ENCODE measurements around the gene HACD1.

The HACD1 gene, protein sequence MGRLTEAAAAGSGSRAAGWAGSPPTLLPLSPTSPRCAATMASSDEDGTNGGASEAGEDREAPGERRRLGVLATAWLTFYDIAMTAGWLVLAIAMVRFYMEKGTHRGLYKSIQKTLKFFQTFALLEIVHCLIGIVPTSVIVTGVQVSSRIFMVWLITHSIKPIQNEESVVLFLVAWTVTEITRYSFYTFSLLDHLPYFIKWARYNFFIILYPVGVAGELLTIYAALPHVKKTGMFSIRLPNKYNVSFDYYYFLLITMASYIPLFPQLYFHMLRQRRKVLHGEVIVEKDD

DNA sequence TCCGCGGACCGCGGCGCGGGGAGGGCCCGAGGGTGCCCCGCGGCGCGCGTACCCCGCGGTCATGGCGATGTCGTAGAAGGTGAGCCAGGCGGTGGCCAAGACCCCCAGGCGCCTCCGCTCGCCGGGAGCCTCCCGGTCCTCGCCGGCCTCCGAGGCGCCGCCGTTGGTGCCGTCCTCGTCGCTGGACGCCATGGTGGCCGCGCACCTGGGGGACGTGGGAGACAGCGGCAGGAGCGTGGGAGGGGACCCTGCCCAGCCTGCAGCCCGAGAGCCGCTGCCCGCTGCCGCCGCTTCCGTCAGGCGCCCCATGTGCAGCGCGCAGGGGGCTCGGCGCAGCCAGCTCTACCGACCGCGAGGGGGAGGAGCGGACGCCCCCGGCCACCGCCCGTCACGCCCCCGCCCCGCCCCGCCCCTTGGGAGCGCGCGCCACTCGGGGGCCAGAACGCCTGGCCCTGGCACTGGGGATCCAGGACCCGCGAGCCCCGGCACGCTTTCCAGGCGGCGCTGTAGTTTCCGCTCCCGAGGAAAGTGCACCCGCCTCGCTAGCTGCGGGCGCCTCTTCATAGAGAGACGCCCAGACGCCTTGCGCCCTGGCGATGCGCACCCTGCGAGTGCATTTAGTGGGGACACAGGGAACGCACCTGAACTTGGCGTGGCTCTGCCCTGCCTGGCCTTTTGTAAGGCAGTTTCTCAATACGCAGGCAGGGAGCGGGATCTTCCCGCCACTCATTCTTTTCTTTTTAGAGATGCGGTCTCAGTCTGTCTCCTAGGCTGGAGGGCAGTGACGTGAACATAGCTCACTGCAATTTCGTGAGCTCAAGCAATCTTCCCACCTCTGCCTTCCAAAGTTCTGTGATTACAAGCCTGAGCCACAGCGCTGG lies at the start of gene HACD1:
Gene HACD1 (minus strand): TSS at position 344 of the 881 bp plus-strand sequence. CDS start 35 bp downstream, at position 309.
- Histone ChIP-seq H3K27me3 (ENCODE audit: insufficient read depth, low read length, poor library complexity, severe bottlenecking) (no peaks in the 10 kb centered on the region), H3K9me3 (ENCODE audit: insufficient read depth, low read depth, low read length) (no peaks in the 10 kb centered on the region), H4K20me1 (ENCODE audit: insufficient read depth, low read length, poor library complexity, severe bottlenecking) (peaks cover 4% of the 10 kb centered on the region), H3K4me2 (ENCODE audit: low read depth, low read length, poor library complexity, severe bottlenecking) (peak within 1 kb of the TSS; percentile 100), H2AFZ (ENCODE audit: low read length) (peak within 1 kb of the TSS; percentile 99), H3K79me2 (ENCODE audit: insufficient read depth, low read length) (peaks cover 22% of the 10 kb centered on the region), H3F3A (ENCODE audit: low read depth) (peaks cover 4% of the 10 kb centered on the region), H3K4me1 (ENCODE audit: insufficient read depth, low read length, poor library complexity, severe bottlenecking) (peaks cover 5% of the 10 kb centered on the region), H3K9ac (ENCODE audit: low read depth, low read length, poor library complexity, severe bottlenecking) (peak within 1 kb of the TSS; percentile 84), H3K9me2 (replicated peaks; ENCODE audit: low read depth, low read length) (no peaks in the 10 kb centered on the region), H3K36me3 (ENCODE audit: insufficient read depth, low read length) (no peaks in the 10 kb centered on the region), H3K4me3 (ENCODE audit: low read length, poor library complexity, severe bottlenecking) (peak within 1 kb of the TSS; percentile 100)
- TF ChIP-seq, protein P1, sequence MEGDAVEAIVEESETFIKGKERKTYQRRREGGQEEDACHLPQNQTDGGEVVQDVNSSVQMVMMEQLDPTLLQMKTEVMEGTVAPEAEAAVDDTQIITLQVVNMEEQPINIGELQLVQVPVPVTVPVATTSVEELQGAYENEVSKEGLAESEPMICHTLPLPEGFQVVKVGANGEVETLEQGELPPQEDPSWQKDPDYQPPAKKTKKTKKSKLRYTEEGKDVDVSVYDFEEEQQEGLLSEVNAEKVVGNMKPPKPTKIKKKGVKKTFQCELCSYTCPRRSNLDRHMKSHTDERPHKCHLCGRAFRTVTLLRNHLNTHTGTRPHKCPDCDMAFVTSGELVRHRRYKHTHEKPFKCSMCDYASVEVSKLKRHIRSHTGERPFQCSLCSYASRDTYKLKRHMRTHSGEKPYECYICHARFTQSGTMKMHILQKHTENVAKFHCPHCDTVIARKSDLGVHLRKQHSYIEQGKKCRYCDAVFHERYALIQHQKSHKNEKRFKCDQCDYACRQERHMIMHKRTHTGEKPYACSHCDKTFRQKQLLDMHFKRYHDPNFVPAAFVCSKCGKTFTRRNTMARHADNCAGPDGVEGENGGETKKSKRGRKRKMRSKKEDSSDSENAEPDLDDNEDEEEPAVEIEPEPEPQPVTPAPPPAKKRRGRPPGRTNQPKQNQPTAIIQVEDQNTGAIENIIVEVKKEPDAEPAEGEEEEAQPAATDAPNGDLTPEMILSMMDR (conservative IDR thresholded peaks at IDR 0.05; ENCODE audit: low read length): no peak
- no peak for TF ChIP-seq EZH2phosphoT487 (IDR thresholded peaks at IDR 0.05; ENCODE audit: borderline replicate concordance)

DNA sequence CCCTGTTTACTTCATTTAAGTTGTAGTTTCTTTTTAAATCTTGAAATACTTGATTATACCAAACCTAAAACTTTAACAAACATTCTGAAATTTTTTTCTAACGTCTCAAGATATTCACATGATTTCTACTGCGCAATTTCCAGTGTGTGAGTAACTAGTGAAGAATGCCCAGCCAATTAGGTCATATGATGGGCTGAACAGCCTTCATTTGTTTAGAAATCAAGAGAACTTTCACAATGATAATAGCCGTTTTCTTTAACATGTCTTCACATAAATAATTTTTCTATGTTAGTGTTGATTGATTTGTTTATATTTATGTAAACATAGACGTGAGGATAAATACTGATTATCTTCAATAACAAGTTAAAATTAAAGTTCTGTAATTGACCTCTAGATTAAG lies 48.6 kb upstream of the HACD1 start:
- peak overlapping the region; percentile 28 for H3K4me2 ChIP-seq (ENCODE audit: low read depth, low read length, poor library complexity, severe bottlenecking)

DNA sequence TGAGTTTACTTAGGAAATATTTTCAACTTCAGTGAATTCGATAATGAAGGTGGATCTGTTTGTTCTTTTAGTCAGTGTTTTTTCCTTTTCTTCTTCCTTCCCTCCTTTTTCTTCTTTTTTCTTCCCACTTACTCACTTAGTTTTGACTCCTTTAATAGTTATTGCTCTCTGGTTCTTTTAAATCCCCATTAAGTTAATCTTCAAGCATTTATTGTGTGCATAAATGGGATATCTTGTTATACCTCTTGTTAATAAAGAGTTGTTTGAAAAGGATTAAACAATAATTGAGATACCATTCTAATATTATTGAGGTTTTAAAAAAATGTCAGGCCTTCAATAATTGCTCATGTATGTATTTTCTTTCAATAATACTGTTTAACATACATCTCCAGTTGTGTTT lies 46.3 kb upstream of the HACD1 start:
- Histone ChIP-seq H2AFZ (ENCODE audit: low read length) (no peak overlapping the region), H3K36me3 (ENCODE audit: insufficient read depth, low read length) (peaks cover 19% of the 10 kb centered on the region; the same call in 1 of the 2 replicates), H3K27me3 (ENCODE audit: insufficient read depth, low read length, poor library complexity, severe bottlenecking) (no peaks in the 10 kb centered on the region), H3F3A (ENCODE audit: low read depth) (peaks cover 18% of the 10 kb centered on the region; the same call in 1 of the 2 replicates), H3K9me2 (replicated peaks; ENCODE audit: low read depth, low read length) (no peaks in the 10 kb centered on the region), H3K9ac (ENCODE audit: low read depth, low read length, poor library complexity, severe bottlenecking) (peak overlapping the region; percentile 66), H3K79me2 (ENCODE audit: insufficient read depth, low read length) (peaks cover 88% of the 10 kb centered on the region), H3K4me3 (ENCODE audit: low read length, poor library complexity, severe bottlenecking) (peak overlapping the region; percentile 55), H4K20me1 (ENCODE audit: insufficient read depth, low read length, poor library complexity, severe bottlenecking) (no peaks in the 10 kb centered on the region), H3K4me1 (ENCODE audit: insufficient read depth, low read length, poor library complexity, severe bottlenecking) (peaks cover 49% of the 10 kb centered on the region), H3K9me3 (ENCODE audit: insufficient read depth, low read depth, low read length) (no peaks in the 10 kb centered on the region), H3K4me2 (ENCODE audit: low read depth, low read length, poor library complexity, severe bottlenecking) (peak overlapping the region; percentile 64)
- TF ChIP-seq EZH2phosphoT487 (IDR thresholded peaks at IDR 0.05; ENCODE audit: borderline replicate concordance): no peak
- TF ChIP-seq, protein P1 (conservative IDR thresholded peaks at IDR 0.05; ENCODE audit: low read length): no peak

More for the DNA sequence above, 48.6 kb upstream of the HACD1 start:
- no peak overlapping the region for H3K4me3 ChIP-seq (ENCODE audit: low read length, poor library complexity, severe bottlenecking)
- H3K36me3 ChIP-seq (ENCODE audit: insufficient read depth, low read length): peaks cover 14% of the 10 kb centered on the region; the same call in 1 of the 2 replicates
- H3F3A ChIP-seq (ENCODE audit: low read depth): peaks cover 18% of the 10 kb centered on the region; the same call in 1 of the 2 replicates
- peaks cover 10% of the 10 kb centered on the region for H4K20me1 ChIP-seq (ENCODE audit: insufficient read depth, low read length, poor library complexity, severe bottlenecking)
- peaks cover 64% of the 10 kb centered on the region for H3K4me1 ChIP-seq (ENCODE audit: insufficient read depth, low read length, poor library complexity, severe bottlenecking)
- no peaks in the 10 kb centered on the region for H3K27me3 ChIP-seq (ENCODE audit: insufficient read depth, low read length, poor library complexity, severe bottlenecking)
- H3K9me2 ChIP-seq (replicated peaks; ENCODE audit: low read depth, low read length): no peaks in the 10 kb centered on the region
- peaks cover 87% of the 10 kb centered on the region for H3K79me2 ChIP-seq (ENCODE audit: insufficient read depth, low read length)
- no peak overlapping the region for H3K9ac ChIP-seq (ENCODE audit: low read depth, low read length, poor library complexity, severe bottlenecking)
- TF ChIP-seq, protein P1 (conservative IDR thresholded peaks at IDR 0.05; ENCODE audit: low read length): no peak
- no peak for TF ChIP-seq EZH2phosphoT487 (IDR thresholded peaks at IDR 0.05; ENCODE audit: borderline replicate concordance)
- no peaks in the 10 kb centered on the region for H3K9me3 ChIP-seq (ENCODE audit: insufficient read depth, low read depth, low read length)
- H2AFZ ChIP-seq (ENCODE audit: low read length): no peak overlapping the region

Data from Loucy (cell line).